Epithelial cell of prostate (primary cell): ENCODE measurements around the gene SHMT2.

Experiments
- DNase-seq: peaks from one replicate; pipeline ENCODE4 v3.0.0-alpha.2; 2011; ENCODE audit warnings: low read depth, low spot score
- H3K27ac ChIP-seq: fragments of 450-650 bp; 2 replicates; pipeline ENCODE4 v1.5.1; 2017; ENCODE audit warnings: mild to moderate bottlenecking

SHMT2 gene

DNA sequence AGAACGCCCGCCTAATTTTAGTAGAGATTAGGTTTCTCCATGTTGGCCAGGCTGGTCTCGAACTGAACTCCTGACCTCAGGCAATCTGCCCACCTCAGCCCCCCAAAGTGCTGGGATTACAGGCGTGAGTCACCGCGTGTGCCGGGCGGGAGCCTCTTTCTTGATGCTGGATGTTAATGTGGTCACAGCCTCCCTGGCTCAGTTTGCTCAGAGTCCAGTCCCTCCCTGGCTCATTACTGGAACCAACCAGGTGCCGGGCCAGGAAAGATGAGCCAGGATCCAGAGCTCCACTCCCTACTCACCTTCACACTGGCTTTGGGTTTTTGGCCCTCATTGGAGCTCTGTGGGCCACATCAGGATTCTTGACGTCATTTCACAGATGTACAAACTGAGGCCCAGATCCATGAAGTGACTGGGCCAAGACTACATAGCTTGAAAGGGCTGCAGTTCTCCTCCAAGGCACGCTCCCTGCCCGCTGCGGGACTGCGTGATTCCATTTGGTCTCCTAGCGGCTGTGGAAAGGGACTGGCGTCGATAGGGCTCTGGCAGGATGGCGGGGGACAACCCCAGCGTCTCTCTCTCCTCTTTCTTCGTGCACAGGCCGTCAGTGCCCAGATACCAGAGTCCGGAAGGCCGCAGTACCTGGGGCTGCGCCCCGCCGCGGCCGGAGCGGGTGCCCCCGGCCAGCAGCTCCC is 5.1 kb upstream of the SHMT2 start:
- no peak for DNase-seq

DNA sequence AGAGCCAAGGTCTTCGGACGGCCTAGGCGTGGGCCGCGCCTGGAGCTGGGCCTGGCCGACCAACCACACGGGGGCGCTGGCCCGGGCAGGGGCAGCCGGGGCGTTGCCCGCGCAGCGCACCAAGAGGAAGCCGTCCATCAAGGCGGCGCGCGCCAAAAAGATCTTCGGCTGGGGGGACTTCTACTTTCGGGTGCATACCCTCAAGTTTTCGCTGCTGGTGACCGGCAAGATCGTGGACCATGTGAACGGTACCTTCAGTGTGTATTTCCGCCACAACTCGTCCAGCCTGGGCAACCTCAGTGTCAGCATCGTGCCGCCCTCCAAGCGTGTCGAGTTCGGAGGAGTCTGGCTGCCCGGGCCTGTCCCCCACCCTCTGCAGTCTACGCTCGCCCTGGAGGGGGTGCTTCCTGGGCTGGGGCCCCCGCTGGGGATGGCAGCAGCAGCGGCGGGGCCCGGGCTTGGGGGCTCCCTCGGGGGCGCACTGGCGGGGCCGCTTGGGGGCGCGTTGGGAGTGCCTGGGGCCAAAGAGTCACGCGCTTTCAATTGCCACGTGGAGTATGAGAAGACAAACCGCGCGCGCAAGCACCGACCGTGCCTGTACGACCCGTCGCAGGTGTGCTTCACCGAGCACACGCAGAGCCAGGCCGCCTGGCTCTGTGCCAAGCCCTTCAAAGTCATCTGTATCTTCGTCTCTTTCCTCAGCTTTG is 4.4 kb upstream of the SHMT2 start:
- no peak for DNase-seq
- no peak overlapping the region for H3K27ac ChIP-seq

More for the DNA sequence above, 5.1 kb upstream of the SHMT2 start:
- no peak overlapping the region for H3K27ac ChIP-seq

DNA sequence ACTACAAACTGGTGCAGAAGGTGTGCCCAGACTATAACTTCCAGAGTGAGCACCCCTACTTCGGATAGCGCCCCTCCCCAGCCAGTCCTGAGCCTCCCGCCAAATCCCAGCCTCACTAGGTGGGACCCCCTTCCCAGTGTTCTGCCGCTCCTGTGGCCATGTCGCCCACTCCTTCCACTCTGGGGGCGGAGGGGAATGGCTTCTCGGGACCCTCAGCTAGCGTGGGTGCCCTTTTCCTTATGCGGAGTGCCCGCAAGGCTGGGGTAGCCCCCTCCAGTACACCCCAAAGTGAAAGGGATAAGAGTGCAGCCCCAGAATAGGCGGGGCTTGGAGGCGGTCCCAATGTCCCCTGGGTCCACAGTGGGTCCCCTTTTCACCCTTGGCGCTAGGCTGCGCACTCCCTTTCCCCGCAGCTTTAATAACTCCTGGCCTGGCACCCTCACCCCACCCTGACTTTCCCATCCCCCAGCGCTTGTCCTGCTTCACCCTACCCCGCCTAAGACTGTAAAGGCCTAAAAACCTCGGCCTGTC is 3.8 kb upstream of the SHMT2 start:
- H3K27ac ChIP-seq: no peak overlapping the region
- no peak for DNase-seq

DNA sequence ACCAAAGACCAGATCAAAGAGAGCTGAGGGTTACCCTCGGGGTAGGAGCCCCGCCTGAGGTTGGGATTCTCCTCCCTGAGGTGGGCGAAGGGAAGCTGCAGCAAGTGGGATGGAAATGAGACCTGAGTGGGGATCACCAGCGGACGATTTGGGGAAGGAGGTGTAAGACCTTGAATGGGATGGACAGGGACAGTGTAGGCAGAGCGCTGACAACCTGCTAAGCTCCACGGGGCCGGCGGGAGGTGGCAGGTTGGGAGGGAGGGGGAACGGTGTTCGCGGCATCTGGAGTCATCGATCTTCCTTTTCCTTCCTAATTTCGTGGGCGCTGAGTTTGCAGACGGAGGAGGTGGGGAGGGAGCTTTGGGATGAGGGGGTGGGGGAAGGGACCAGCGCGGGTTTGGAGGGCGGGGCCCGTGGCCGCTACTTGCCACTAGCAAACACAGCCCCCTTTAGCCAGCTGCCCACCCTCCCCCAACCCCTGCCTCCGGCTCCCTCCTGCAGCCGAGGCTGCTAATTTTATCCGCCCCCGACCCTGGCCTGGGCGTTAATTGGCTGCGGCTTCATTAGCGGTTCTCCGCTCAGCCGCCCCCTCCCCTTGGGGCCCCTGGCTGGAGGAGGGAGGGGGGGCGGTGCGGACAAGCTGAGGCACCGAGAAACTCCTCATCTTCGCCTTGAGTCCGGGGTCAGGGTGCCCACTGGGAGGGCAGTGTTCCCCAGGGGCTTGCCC is 2.8 kb upstream of the SHMT2 start:
- DNase-seq: no peak
- no peak overlapping the region for H3K27ac ChIP-seq

DNA sequence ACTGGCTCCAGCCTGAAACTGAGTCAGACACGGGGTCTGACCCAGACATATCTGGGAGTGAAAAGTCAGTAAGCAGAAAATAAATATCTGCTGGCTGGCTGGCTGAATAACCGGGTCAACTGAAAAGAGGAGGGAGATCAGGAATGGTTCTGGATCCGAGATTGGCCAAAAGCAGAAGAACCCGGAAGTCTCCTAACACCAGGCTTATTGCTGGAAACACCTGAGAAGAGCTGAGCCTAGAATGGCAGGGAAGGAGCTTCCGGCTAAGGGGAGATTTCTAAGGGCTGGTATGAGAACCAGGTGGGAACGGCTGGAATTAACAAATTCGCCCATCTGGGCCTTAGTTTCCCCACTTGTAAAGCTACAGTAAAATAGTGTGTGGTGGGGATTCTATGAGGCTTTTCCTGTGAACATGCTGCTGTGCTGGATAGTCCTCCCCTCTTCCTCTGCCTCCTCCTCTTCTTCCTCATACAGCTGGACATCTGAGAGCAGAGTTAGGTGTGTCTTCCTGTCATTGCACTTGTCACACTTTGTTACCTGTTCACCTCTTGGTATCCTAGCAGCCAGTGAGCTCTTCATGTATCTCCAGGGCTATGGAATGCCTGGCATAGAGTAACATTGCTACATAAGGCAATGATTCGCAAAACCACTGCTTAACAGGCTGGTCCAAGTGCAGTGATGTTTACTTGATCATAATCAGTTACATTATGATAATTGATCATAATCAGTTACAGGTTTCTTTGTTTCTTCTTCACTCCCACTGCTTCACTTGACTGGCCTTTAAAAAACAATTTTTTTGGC is 2.0 kb upstream of the SHMT2 start:
- no peak overlapping the region for H3K27ac ChIP-seq
- no peak for DNase-seq

DNA sequence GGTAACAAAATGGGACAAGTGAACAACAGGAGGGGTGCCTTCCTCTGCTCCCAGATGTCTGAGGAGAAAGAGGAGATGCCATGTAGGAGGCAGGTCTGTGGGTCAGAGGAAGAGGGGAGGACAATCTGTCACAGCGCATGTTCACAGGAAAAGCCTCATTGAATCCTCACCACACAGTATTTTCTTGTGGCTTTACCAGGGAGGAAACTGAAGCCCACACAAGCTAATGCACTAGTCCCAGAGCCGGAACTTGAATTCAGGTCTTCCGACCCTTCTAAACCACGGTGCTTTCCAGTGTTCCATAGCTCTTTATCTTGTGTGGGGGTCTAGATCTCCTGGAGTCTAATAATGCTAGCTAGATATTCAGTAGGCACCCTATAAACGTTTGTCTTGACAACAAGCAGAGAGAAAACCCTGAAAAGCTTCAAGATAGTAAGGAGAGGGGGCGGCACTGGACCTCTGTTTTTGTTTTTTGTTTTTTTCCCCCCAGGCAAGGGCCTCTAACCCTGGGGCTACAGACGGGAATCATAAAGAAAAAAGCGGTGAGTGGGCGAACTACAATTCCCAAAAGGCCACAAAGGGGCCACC is 371 bp upstream of the SHMT2 start:
- no peak for DNase-seq
- peak overlapping the region; percentile 85 for H3K27ac ChIP-seq

DNA sequence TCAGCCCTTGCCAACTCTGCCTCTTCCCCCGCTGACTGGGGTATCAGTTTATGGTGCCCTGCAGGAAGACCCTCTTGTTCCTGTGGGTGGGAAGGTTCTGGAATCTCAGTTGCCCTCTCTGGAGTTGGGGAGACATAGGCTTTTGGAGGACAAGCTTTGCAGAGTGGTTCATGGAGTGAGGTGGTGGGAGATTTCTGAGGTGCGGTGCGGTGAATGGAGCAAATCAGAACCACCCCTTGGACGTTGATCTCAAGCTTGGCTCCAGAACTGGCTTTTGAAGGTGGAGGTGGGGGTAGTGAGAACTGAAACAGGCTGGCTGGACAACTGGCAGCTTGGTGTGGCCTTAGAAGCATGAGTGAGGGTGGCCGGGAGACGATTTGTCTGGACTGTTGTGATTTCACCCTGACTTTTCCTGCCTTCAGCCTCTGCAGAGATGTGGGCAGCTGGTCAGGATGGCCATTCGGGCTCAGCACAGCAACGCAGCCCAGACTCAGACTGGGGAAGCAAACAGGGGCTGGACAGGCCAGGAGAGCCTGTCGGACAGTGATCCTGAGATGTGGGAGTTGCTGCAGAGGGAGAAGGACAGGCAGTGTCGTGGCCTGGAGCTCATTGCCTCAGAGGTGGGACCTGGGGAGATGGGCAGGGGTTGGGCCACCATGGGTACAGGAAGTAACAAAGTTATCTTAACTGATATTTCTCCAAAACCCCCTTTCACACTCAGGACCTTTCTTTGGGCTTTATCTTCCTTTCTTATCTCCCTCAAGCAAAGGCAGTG is 1.1 kb downstream of the SHMT2 start:
- peak overlapping the region; percentile 85 for H3K27ac ChIP-seq
- DNase-seq: no peak

DNA sequence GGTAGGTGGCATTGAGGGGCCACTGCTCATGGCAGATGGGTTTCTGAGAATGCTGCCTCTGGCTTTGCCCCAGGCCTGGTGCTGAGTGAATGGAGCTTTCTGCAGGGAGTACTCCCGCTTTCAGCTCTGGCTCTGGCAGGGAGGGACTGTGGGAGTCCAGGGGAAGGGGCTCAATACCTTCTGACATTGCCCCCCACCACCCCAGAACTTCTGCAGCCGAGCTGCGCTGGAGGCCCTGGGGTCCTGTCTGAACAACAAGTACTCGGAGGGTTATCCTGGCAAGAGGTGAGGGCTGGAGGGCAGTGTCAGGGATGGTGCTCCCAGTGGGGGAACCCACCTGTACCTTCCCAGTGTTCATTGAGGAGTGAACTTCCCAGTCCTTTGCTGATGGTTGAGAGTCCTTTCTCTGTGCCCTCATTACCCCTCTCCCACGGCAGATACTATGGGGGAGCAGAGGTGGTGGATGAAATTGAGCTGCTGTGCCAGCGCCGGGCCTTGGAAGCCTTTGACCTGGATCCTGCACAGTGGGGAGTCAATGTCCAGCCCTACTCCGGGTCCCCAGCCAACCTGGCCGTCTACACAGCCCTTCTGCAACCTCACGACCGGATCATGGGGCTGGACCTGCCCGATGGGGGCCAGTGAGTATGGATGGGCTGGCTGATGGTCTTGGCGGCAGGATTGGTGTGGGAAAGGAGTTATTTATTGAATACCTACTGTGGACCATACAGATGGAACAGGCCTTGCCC is 1.9 kb downstream of the SHMT2 start:
- H3K27ac ChIP-seq: peak overlapping the region; percentile 85
- DNase-seq: no peak

DNA sequence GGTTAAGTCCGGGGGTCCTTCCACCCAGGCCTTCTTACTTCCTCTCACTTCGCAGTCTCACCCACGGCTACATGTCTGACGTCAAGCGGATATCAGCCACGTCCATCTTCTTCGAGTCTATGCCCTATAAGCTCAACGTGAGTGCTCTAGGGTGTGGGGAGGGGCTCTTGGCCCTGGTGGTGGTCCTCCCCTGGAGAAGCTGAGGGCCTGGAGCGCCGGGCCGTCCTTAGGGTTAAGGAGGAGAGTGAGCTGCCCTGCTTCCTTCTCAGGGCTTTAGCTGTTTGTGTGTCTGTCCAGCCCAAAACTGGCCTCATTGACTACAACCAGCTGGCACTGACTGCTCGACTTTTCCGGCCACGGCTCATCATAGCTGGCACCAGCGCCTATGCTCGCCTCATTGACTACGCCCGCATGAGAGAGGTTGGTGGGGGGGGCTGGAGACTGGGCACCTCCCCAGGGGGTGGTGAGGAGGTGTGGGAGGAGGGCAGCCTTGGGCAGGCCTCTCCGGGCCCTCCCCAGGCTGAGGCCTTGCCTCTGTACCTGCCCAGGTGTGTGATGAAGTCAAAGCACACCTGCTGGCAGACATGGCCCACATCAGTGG is 2.7 kb downstream of the SHMT2 start:
- no peak overlapping the region for H3K27ac ChIP-seq
- no peak for DNase-seq

DNA sequence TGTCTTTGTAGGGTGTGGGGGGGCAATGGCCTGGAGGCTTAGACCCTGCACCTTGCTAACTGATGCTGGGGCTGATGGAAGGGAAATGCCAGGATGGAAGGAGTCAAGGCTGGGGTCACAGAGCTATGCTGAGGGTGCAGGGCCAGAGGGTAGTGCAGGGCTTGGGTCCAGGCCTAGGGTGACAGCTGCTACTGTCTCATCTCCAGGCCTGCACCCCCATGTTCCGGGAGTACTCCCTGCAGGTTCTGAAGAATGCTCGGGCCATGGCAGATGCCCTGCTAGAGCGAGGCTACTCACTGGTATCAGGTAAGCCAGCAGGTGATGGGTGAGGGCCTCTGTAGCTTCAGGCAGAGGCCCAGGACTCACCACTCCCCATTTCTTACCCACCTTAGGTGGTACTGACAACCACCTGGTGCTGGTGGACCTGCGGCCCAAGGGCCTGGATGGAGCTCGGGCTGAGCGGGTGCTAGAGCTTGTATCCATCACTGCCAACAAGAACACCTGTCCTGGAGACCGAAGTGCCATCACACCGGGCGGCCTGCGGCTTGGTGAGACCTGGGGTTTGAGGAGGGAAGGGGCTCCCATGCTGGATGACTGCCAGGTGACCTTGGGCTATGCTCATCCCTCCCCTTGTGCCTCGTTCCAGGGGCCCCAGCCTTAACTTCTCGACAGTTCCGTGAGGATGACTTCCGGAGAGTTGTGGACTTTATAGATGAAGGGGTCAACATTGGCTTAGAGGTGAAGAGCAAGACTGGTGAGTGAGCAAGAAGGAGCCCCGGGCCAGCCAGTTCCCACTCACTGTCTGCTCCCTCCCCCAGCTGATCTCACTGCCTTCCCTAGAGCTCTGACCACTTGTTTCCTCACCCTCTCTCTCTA is 4.1 kb downstream of the SHMT2 start:
- no peak for DNase-seq
- H3K27ac ChIP-seq: no peak overlapping the region

DNA sequence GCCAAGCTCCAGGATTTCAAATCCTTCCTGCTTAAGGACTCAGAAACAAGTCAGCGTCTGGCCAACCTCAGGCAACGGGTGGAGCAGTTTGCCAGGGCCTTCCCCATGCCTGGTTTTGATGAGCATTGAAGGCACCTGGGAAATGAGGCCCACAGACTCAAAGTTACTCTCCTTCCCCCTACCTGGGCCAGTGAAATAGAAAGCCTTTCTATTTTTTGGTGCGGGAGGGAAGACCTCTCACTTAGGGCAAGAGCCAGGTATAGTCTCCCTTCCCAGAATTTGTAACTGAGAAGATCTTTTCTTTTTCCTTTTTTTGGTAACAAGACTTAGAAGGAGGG is 4.7 kb downstream of the SHMT2 start:
- no peak for DNase-seq
- no peak overlapping the region for H3K27ac ChIP-seq

DNA sequence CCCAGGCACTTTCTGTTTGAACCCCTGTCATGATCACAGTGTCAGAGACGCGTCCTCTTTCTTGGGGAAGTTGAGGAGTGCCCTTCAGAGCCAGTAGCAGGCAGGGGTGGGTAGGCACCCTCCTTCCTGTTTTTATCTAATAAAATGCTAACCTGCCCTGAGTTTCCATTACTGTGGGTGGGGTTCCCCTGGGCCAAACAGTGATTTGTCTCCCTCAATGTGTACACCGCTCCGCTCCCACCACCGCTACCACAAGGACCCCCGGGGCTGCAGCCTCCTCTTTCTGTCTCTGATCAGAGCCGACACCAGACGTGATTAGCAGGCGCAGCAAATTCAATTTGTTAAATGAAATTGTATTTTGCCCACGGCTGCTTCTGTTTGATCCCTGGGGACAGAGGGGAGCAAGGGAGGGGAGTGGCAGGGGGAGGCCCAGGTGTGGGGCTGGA is 5.1 kb downstream of the SHMT2 start:
- no peak for DNase-seq
- no peak overlapping the region for H3K27ac ChIP-seq

DNA sequence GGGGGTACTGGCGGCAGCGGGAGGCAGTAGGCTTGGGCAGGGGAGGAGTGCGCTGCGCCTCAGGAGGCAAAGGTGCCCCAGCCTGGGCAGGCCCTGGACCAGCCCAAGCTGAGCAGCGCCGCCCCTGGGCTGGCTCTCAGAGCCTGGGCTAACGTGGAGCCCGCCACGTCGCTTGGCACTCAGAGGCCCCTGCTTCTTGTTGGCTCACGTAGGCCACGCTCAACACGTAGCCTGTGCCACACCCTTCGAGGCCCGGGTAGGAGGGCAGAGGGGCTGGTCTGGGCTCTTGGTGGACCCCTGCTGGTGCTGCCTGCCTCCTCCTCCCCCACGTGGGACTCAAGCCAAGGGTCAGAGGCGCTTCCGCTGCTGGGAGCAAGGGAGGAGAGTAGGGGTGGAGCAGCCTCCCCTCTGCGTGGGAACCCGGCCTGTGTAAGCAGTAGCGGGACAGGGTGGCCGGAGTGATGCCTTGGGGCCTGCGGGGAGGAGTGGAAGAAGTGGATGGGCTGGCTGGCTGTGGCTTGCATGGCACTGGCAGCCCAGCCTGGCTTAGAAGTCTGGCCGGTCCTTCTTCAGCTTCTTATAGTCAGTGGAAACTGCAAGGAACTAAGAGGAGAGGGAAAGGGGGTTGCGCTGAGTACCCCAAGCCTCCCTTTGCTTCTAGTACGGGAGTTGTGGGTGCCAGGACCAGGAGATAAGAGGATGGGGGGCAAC is 5.7 kb downstream of the SHMT2 start:
- DNase-seq: no peak
- no peak overlapping the region for H3K27ac ChIP-seq

DNA sequence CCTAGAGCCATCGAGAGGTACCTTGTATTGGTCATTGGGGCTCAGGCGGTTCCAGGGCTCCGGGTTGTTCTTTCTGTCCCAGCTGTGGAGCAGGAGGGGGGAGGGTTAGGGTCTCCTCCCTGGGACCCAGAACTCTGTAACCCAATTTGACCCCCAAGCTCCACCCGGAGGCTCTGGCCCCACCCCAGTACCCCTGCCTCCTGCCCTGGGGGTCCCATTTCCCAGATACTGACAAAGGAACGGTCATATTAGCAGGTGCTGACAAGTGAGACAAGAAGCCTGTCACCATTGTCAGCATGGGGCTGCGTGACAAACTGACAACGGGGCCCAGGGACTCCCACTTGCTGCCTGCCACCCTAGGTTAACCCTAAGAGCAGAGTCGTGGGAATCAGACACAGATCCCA is 6.2 kb downstream of the SHMT2 start:
- DNase-seq: no peak
- H3K27ac ChIP-seq: no peak overlapping the region

DNA sequence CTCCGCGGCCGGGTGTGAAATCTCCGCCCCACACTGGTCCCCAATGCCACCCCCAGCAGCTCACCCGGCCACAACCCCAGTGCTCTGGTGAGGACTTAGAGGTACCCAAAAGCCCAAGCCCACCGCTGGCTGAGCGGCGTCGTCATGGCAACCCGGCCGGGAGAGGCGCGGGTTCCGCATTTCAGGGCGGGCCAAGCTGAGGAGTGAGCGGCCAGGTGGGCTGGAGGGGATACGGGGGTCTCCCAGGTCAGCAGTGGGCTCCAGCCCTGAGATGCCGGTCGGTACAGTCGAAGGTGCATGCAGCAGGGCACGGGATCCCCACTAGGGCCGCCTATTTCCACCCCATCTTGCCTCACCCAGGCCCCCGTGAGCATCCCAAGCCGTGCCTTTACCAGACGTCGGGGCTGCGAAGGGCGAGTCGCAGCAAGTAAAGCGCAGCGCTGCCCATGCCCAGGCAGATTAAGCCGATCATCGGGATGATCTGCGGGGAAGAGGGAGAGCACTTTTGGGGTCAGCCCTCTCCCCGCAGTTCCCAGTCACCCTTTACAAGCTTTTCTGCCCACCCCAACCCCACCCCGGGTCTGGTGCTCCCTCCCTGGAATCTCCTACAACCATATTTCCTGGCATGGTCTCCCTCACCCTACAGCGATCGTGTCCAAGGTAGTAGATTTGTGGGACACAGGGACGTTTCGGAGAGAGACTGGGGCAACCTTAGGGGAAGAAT is 6.9 kb downstream of the SHMT2 start:
- no peak for DNase-seq
- H3K27ac ChIP-seq: no peak overlapping the region
